ENCODE results near the gene RSPH4A.
A peak's percentile ranks its signal among the peaks of the same experiment; 100 is the strongest.

The RSPH4A gene

GRCh38 chr6:116624036-116624805, 7.9 kb downstream of the RSPH4A start:
- TF ChIP-seq, protein P1, sequence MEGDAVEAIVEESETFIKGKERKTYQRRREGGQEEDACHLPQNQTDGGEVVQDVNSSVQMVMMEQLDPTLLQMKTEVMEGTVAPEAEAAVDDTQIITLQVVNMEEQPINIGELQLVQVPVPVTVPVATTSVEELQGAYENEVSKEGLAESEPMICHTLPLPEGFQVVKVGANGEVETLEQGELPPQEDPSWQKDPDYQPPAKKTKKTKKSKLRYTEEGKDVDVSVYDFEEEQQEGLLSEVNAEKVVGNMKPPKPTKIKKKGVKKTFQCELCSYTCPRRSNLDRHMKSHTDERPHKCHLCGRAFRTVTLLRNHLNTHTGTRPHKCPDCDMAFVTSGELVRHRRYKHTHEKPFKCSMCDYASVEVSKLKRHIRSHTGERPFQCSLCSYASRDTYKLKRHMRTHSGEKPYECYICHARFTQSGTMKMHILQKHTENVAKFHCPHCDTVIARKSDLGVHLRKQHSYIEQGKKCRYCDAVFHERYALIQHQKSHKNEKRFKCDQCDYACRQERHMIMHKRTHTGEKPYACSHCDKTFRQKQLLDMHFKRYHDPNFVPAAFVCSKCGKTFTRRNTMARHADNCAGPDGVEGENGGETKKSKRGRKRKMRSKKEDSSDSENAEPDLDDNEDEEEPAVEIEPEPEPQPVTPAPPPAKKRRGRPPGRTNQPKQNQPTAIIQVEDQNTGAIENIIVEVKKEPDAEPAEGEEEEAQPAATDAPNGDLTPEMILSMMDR (IDR thresholded peaks at IDR 0.05; ENCODE audit: low read depth, low read length): no peak
- H3K4me3 ChIP-seq (ENCODE audit: low read depth, low read length): no peak overlapping the region
- in situ Hi-C loops (cut with HindIII; ENCODE audit: low sequenced_read_pairs): no loop called here
- DNase-seq (ENCODE audit: low read depth, low spot score): no peak

DNA sequence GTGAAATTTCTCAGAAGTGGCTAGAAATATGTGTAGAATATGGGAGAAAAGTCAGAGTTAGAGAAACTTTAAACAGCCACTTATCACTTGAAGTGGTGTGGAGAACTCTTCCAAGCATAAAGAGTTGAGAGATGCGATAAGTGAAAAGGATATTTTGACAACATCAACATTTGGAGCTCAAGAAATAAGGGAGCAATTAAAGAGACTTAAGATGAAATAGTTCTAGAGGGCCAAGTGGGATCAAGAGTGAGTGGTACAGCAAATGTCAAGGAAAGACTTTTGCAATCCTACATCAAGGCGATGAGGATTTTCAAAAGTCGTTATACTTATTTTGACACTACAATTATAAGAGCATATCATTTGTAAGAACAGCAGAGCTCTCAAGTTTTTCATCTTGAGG, 9.6 kb downstream of the RSPH4A start:
- no peak for DNase-seq (ENCODE audit: low read depth, low spot score)
- in situ Hi-C loops (cut with HindIII; ENCODE audit: low sequenced_read_pairs): no loop called here
- TF ChIP-seq, protein P1 (IDR thresholded peaks at IDR 0.05; ENCODE audit: low read depth, low read length): no peak
- no peak overlapping the region for H3K4me3 ChIP-seq (ENCODE audit: low read depth, low read length)

GRCh38 chr6:116629563-116629981, 13.3 kb downstream of the RSPH4A start:
- no peak overlapping the region for H3K4me3 ChIP-seq (ENCODE audit: low read depth, low read length)
- TF ChIP-seq, protein P1 (IDR thresholded peaks at IDR 0.05; ENCODE audit: low read depth, low read length): no peak
- DNase-seq (ENCODE audit: low read depth, low spot score): no peak
- in situ Hi-C loops (cut with HindIII; ENCODE audit: low sequenced_read_pairs): no loop called here

DNA sequence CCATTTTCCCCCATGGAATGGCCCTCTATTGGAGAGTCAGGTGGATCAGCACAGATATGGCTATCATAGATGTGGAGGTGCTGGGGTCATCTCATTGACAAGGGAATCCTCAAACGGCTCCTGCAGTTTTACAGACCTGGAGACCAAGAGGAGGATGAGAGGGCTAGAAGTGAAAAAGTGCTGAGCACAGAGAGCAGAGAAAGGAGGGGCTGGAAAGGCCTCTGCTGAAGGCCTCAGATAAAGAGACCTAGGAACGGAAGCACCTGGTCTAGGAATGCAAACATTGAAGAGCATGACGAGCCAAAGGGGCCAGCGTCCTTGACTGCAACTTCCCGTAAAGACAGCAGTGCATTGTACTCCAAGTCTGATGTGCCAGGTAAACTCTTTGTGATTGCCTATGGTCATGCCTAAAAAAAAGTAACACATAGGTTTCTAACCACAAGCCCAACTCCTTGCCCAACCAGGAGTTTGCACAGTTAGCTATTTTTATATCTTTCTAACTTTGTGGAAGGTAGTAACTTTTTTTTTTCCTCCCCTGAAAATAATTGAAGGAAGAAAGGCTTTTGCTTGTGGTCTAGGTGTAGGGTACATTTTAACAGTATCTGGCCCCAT, 15.2 kb downstream of the RSPH4A start:
- DNase-seq (ENCODE audit: low read depth, low spot score): no peak
- TF ChIP-seq, protein P1 (IDR thresholded peaks at IDR 0.05; ENCODE audit: low read depth, low read length): no peak
- H3K4me3 ChIP-seq (ENCODE audit: low read depth, low read length): no peak overlapping the region
- in situ Hi-C loops (cut with HindIII; ENCODE audit: low sequenced_read_pairs): no loop called here

GRCh38 chr6:116633685-116634084, 17.4 kb downstream of the RSPH4A start:
- no peak for DNase-seq (ENCODE audit: low read depth, low spot score)
- no peak overlapping the region for H3K4me3 ChIP-seq (ENCODE audit: low read depth, low read length)
- TF ChIP-seq, protein P1 (IDR thresholded peaks at IDR 0.05; ENCODE audit: low read depth, low read length): peak; percentile 38
- in situ Hi-C loops (cut with HindIII; ENCODE audit: low sequenced_read_pairs): no loop called here

GRCh38 chr6:116648156-116648555, 31.9 kb downstream of the RSPH4A start:
- peak; percentile 59 for DNase-seq (ENCODE audit: low read depth, low spot score)
- no peak overlapping the region for H3K4me3 ChIP-seq (ENCODE audit: low read depth, low read length)
- in situ Hi-C loops (cut with HindIII; ENCODE audit: low sequenced_read_pairs): no loop called here
- TF ChIP-seq, protein P1 (IDR thresholded peaks at IDR 0.05; ENCODE audit: low read depth, low read length): no peak
